Vagina (tissue), 2 donors: ENCODE results near the gene CLCF1.
A peak's percentile ranks its signal among the peaks of the same experiment; 100 is the strongest.

Source experiments
- CTCF ChIP-seq, 3 experiments: fragments of 450-650 bp in 2 of 3; fragments of 200-600 bp in 1 of 3; sonication (generic) in 1 of 3; IDR thresholded peaks; one replicate each; pipeline ENCODE4 v1.5.1; 2017 to 2019; ENCODE audit warnings: antibody characterized with exemption in 3 of 3, mild to moderate bottlenecking in 2 of 3, moderate library complexity in 2 of 3
- POLR2A ChIP-seq, 2 donors: fragments of 450-650 bp; IDR thresholded peaks; one replicate each; pipeline ENCODE4 v1.6.1; 2017; ENCODE audit warnings: antibody characterized with exemption in 2 of 2, mild to moderate bottlenecking in 2 of 2, moderate library complexity in 2 of 2
- POLR2AphosphoS5 ChIP-seq, 2 donors: sonication (generic); formaldehyde crosslinking; IDR thresholded peaks; one replicate each; pipeline ENCODE4 v1.9.0; 2017; ENCODE audit warnings: antibody characterized with exemption in 2 of 2, mild to moderate bottlenecking in 2 of 2, low read depth in 1 of 2; ENCODE audit not compliant: insufficient read depth in 1 of 2

- no peak for TF ChIP-seq CTCF (IDR thresholded peaks at IDR 0.05)
- no peak for TF ChIP-seq POLR2A (IDR thresholded peaks at IDR 0.05)
- peak in 1 of 2 donors; percentile 60 for TF ChIP-seq POLR2AphosphoS5 (IDR thresholded peaks at IDR 0.05; ENCODE audit: insufficient read depth in 1 of 2, low read depth in 1 of 2)
Measured at GRCh38 chr11:67366961-67367760, 6.2 kb downstream of the CLCF1 start.
